H1 (cell line): ENCODE results near the gene WDR6. TPM values are rescaled to one million over a fixed set of nuclear protein-coding genes. Genes with fewer than 3 reads are reported as not detected.

ENCODE experiments used
- CTCF ChIA-PET: fragments of 300-600 bp; sonication (Branson Sonifier 250); formaldehyde crosslinking; loops from one replicate; lab custom pipeline; 2021; ENCODE audit not compliant: partially characterized antibody; lab: Charles Lee
- POLR2A ChIA-PET: fragments of 300-600 bp; sonication (Branson Sonifier 250); formaldehyde crosslinking; loops from one replicate; lab custom pipeline; 2021; ENCODE audit warnings: inconsistent platforms; ENCODE audit not compliant: partially characterized antibody; lab: Charles Lee
- DNase-seq, 2 experiments: peaks; one replicate each; pipeline versions ENCODE4 v3.0.0 to v3.0.0-alpha.2; 2010 to 2022; ENCODE audit warnings: low spot score in 2 of 2, low read depth in 1 of 2, mixed read lengths in 1 of 2
- FAIRE-seq: peaks from 2 replicates; lab custom pipeline; 2011; peaks lifted over from hg19 to GRCh38; lab: Jason Lieb, UNC
- H2AFZ ChIP-seq: 2 replicates; pipeline ENCODE4 v1.8.1; 2012; ENCODE audit warnings: low read length, inconsistent platforms
- H2AK5ac ChIP-seq: 2 replicates; pipeline ENCODE4 v1.6.1; 2013; ENCODE audit warnings: low read depth, low read length
- H2BK120ac ChIP-seq: replicated peaks from 2 replicates; pipeline ENCODE3; 2013; ENCODE audit warnings: low read depth, low read length, inconsistent platforms
- H2BK12ac ChIP-seq: 2 replicates; pipeline ENCODE4 v1.6.1; 2013; ENCODE audit warnings: low read depth, low read length
- H2BK15ac ChIP-seq: 2 replicates; pipeline ENCODE4 v1.6.1; 2013; ENCODE audit warnings: low read length
- H2BK20ac ChIP-seq: 2 replicates; pipeline ENCODE4 v1.6.1; 2013; ENCODE audit warnings: low read length
- H2BK5ac ChIP-seq: 2 replicates; pipeline ENCODE4 v1.6.1; 2013; ENCODE audit warnings: low read depth, low read length
- H3K14ac ChIP-seq: 2 replicates; pipeline ENCODE4 v1.6.1; 2013; ENCODE audit warnings: inconsistent platforms; ENCODE audit not compliant: insufficient read length
- H3K18ac ChIP-seq: 2 replicates; pipeline ENCODE4 v1.6.1; 2013; ENCODE audit warnings: low read length; ENCODE audit errors: extremely low read depth
- H3K23ac ChIP-seq: 2 replicates; pipeline ENCODE4 v1.6.1; 2013; ENCODE audit warnings: inconsistent platforms; ENCODE audit not compliant: insufficient read length
- H3K23me2 ChIP-seq: 2 replicates; pipeline ENCODE4 v1.6.1; 2013; ENCODE audit warnings: low read depth, low read length
- H3K27ac ChIP-seq: 2 replicates; pipeline ENCODE4 v1.6.1; 2011; ENCODE audit warnings: low read depth, low read length, inconsistent platforms
- H3K27me3 ChIP-seq, 4 experiments: replicated peaks in 1 of 4; 1 replicate in 1 of 4; 2 replicates in 3 of 4; pipeline versions ENCODE4 v1.6.1 to v1.8.1; 2011 to 2013; ENCODE audit warnings: low read length in 3 of 4, mild to moderate bottlenecking in 3 of 4, inconsistent platforms in 2 of 4, mixed read lengths in 2 of 4, moderate library complexity in 1 of 4; ENCODE audit not compliant: control insufficient read depth in 3 of 4, insufficient read depth in 3 of 4; ENCODE audit errors: extremely low read depth in 1 of 4
- H3K36me3 ChIP-seq, 4 experiments: 2 replicates each; pipeline versions ENCODE4 v1.6.1 to v1.8.1; 2011 to 2013; ENCODE audit warnings: mild to moderate bottlenecking in 4 of 4, low read length in 3 of 4, moderate library complexity in 2 of 4, control low read depth in 1 of 4, inconsistent platforms in 1 of 4; ENCODE audit not compliant: insufficient read depth in 4 of 4, control insufficient read depth in 2 of 4
- H3K4ac ChIP-seq: replicated peaks from 2 replicates; pipeline ENCODE3; 2013; ENCODE audit warnings: low read length, low read depth, mixed read lengths, inconsistent platforms; ENCODE audit not compliant: insufficient read length
- H3K4me1 ChIP-seq, 4 experiments: replicated peaks in 1 of 4; 1 replicate in 1 of 4; 2 replicates in 3 of 4; pipeline versions ENCODE4 v1.6.1 to v1.8.1; 2011 to 2013; ENCODE audit warnings: low read length in 3 of 4, inconsistent platforms in 2 of 4, mixed read lengths in 1 of 4; ENCODE audit not compliant: insufficient read depth in 4 of 4, control insufficient read depth in 3 of 4
- H3K4me2 ChIP-seq, 2 experiments: 2 replicates each; pipeline versions ENCODE4 v1.6.1 to v1.8.1; 2011 to 2013; ENCODE audit warnings: low read depth in 2 of 2, low read length in 2 of 2, control low read depth in 1 of 2, inconsistent platforms in 1 of 2, mild to moderate bottlenecking in 1 of 2; ENCODE audit not compliant: insufficient read depth in 1 of 2
- H3K4me3 ChIP-seq, 4 experiments: fragments of 200-600, 300-600 bp in 1 of 4; sonication (generic), shearing (Covaris generic), sonication (Bioruptor Twin) in 1 of 4; 2 replicates each; pipeline versions ENCODE4 v1.5.1 to v1.8.1; 2011 to 2016; ENCODE audit warnings: low read length in 4 of 4, low read depth in 3 of 4, control low read depth in 2 of 4, inconsistent platforms in 2 of 4, mild to moderate bottlenecking in 2 of 4, mixed read lengths in 1 of 4, moderate library complexity in 1 of 4; ENCODE audit not compliant: insufficient read depth in 2 of 4; ENCODE audit errors: extremely low read depth in 1 of 4
- H3K56ac ChIP-seq: replicated peaks from 2 replicates; pipeline ENCODE3; 2013; ENCODE audit warnings: low read depth, mild to moderate bottlenecking, mixed read lengths, low read length, inconsistent platforms; ENCODE audit not compliant: insufficient read length
- H3K79me1 ChIP-seq: 2 replicates; pipeline ENCODE4 v1.6.1; 2013; ENCODE audit warnings: low read depth, low read length, control low read depth
- H3K79me2 ChIP-seq, 2 experiments: 2 replicates each; pipeline versions ENCODE4 v1.6.1 to v1.8.1; 2012 to 2013; ENCODE audit warnings: low read length in 2 of 2, mild to moderate bottlenecking in 2 of 2, inconsistent platforms in 1 of 2; ENCODE audit not compliant: insufficient read depth in 2 of 2, control insufficient read depth in 1 of 2
- H3K9ac ChIP-seq, 4 experiments: replicated peaks in 1 of 4; 1 replicate in 1 of 4; 2 replicates in 3 of 4; pipeline versions ENCODE4 v1.6.1 to v1.8.1; 2011 to 2013; ENCODE audit warnings: low read depth in 3 of 4, low read length in 3 of 4, control low read depth in 2 of 4, mild to moderate bottlenecking in 2 of 4, moderate library complexity in 2 of 4, inconsistent platforms in 1 of 4; ENCODE audit errors: extremely low read depth in 1 of 4
- H3K9me3 ChIP-seq, 2 experiments: 2 replicates each; pipeline versions ENCODE4 v1.6.1 to v1.8.1; 2012 to 2013; ENCODE audit warnings: mild to moderate bottlenecking in 2 of 2, moderate library complexity in 2 of 2, control low read depth in 1 of 2, inconsistent platforms in 1 of 2, low read depth in 1 of 2, low read length in 1 of 2, mixed read lengths in 1 of 2; ENCODE audit not compliant: insufficient read depth in 2 of 2
- H4K20me1 ChIP-seq, 2 experiments: replicated peaks in 1 of 2; 2 replicates each; pipeline versions ENCODE3 to v1.8.1; 2011 to 2013; ENCODE audit warnings: inconsistent platforms in 2 of 2, low read length in 2 of 2, mild to moderate bottlenecking in 1 of 2; ENCODE audit not compliant: insufficient read depth in 2 of 2, control insufficient read depth in 1 of 2
- H4K5ac ChIP-seq: 2 replicates; pipeline ENCODE4 v1.6.1; 2013; ENCODE audit warnings: low read length, low read depth, mixed read lengths, inconsistent platforms; ENCODE audit not compliant: insufficient read length
- H4K8ac ChIP-seq: 2 replicates; pipeline ENCODE4 v1.8.0; 2013; ENCODE audit warnings: mild to moderate bottlenecking, moderate library complexity, low read length, inconsistent platforms; ENCODE audit not compliant: insufficient read depth; ENCODE audit errors: extremely low read depth
- H4K91ac ChIP-seq: replicated peaks from 2 replicates; pipeline ENCODE3; 2013; ENCODE audit warnings: low read length, mixed read lengths, inconsistent platforms; ENCODE audit not compliant: insufficient read length
- ASH2L ChIP-seq: fragments of 200-600, 300-600 bp; sonication (generic); IDR thresholded peaks from one replicate; pipeline ENCODE4 v1.7.1; 2017; ENCODE audit warnings: low read length
- BACH1 ChIP-seq: IDR thresholded peaks from 2 replicates; pipeline ENCODE4 v1.6.1; 2012; ENCODE audit warnings: low read length, improper control_type of control experiment
- CREB1 ChIP-seq: IDR thresholded peaks from 2 replicates; pipeline ENCODE4 v1.6.1; 2012; ENCODE audit warnings: inconsistent platforms
- EGR1 ChIP-seq: IDR thresholded peaks from 2 replicates; pipeline ENCODE4 v1.6.1; 2011; ENCODE audit warnings: low read depth, low read length, borderline replicate concordance
- JUN ChIP-seq: IDR thresholded peaks from 2 replicates; pipeline ENCODE4 v1.6.1; 2011; ENCODE audit warnings: low read depth, mild to moderate bottlenecking, improper control_type of control experiment, low read length
- KDM5A ChIP-seq: fragments of 200-600 bp; IDR thresholded peaks from 2 replicates; pipeline ENCODE4 v1.7.1; 2012; ENCODE audit warnings: mild to moderate bottlenecking, low read length, inconsistent platforms, mixed read lengths
- NRF1 ChIP-seq: IDR thresholded peaks from 2 replicates; pipeline ENCODE4 v1.6.1; 2011; ENCODE audit warnings: mild to moderate bottlenecking, low read depth, low read length, improper control_type of control experiment
- POLR2A ChIP-seq, 2 experiments: IDR thresholded peaks; 1 replicate in 1 of 2; 2 replicates in 1 of 2; pipeline ENCODE4 v1.6.1; 2011; ENCODE audit warnings: low read depth in 2 of 2, low read length in 2 of 2, mild to moderate bottlenecking in 2 of 2; ENCODE audit errors: control extremely low read depth in 1 of 2
- POU5F1 ChIP-seq: IDR thresholded peaks from 2 replicates; pipeline ENCODE4 v1.6.1; 2011; ENCODE audit warnings: low read depth, mild to moderate bottlenecking, low read length, moderate library complexity
- RXRA ChIP-seq: IDR thresholded peaks from 2 replicates; pipeline ENCODE4 v1.6.1; 2011; ENCODE audit warnings: low read depth, mild to moderate bottlenecking, low read length, moderate library complexity; ENCODE audit not compliant: insufficient read depth
- WGBS, 2 experiments: shearing (Covaris generic) in 1 of 2; methylation state at CpG; one replicate each; pipeline versions ENCODE4 v1.1.6 to v1.1.7; 2013 to 2015; ENCODE audit warnings: low lambda C conversion rate in 2 of 2, mixed read lengths in 2 of 2, inconsistent platforms in 1 of 2, low coverage in 1 of 2, missing lambda C conversion rate in 1 of 2; ENCODE audit not compliant: insufficient replicate concordance in 2 of 2, insufficient coverage in 1 of 2, insufficient read length in 1 of 2; ENCODE audit errors: extremely low coverage in 1 of 2, missing lambda C conversion rate in 1 of 2; 5-methylcytosine and 5-hydroxymethylcytosine counted together
- polyA plus RNA-seq, 7 experiments: library from polyadenylated mRNA; depleted of rRNA in 3 of 7; stranded (reverse) in 5 of 7; unstranded in 2 of 7; fragments of >200 nt in 5 of 7; fragments of 200-250 nt in 2 of 7; gene quantifications; 1 replicate in 5 of 7; 2 replicates in 1 of 7; 4 replicates in 1 of 7; pipeline versions ENCODE4 v1.2.1 to v1.2.3, GENCODE V29; 2011 to 2013; ENCODE audit warnings: missing spikeins in 2 of 7, mixed read lengths in 2 of 7
- total RNA-seq: library from RNA; stranded (reverse); fragmentation: NEBNext Ultra II Directional; extraction: Animal tissue kit (Norgen Biotek cat#: 25700); gene quantifications from 2 replicates; pipeline ENCODE4 v1.2.1, GENCODE V29; 2021

The WDR6 gene
- total and polyA plus RNA-seq, 2 of the 8 experiments (the other 6 are each of a cell fraction or from before 2014, with no cell fraction given): 180 to 257 TPM

DNA sequence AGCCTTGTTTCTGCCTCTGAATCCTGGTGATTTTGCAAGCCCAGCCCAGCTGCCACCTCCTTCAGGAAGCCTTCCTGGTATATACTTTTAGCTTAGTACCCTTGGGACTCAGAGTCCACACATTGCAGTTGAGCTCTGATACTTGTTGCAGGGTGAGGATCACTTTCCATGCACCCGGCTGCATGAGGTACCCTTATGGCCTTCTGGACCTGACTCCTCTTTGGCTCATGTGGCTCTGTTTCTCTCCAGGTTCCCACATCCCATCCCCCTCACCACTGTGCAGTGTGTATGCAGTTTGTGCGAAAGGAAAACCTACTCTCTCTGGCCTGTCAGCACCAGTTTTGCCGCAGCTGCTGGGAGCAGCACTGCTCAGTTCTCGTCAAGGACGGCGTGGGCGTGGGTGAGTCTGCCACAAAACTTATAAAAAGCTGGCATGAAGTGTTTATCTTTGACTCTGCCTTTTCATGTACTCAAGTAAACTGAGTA lies 40.3 kb upstream of the WDR6 start:
- Histone ChIP-seq H2AK5ac (no peak overlapping the region), H4K20me1 (no peaks in the 10 kb centered on the region), H4K91ac (no peak overlapping the region), H3K9me3 (no peaks in the 10 kb centered on the region), H3K27ac (no peak overlapping the region), H3K27me3 (no peaks in the 10 kb centered on the region), H3K9ac (no peak overlapping the region), H3K4me2 (no peak overlapping the region), H2BK15ac (no peak overlapping the region), H3K36me3 (peaks cover 6 to 57% (median 34%) of the 10 kb centered on the region in 4 experiments; a peak in 7 of 8 replicates), H3K4ac (no peak overlapping the region), H3K79me2 (no peaks in the 10 kb centered on the region), H3K4me3 (no peak overlapping the region), H2BK5ac (no peak overlapping the region), H3K14ac (no peak overlapping the region), H4K5ac (no peak overlapping the region), H2BK120ac (no peak overlapping the region), H4K8ac (no peak overlapping the region), H3K79me1 (no peaks in the 10 kb centered on the region), H3K4me1 (peaks cover 3 to 8% (median 5%) of the 10 kb centered on the region in 4 experiments; a peak in 6 of 7 replicates), H2BK12ac (no peak overlapping the region), H3K23me2 (no peaks in the 10 kb centered on the region), H3K23ac (no peak overlapping the region), H2BK20ac (no peak overlapping the region), H2AFZ (no peak overlapping the region), H3K56ac (no peak overlapping the region), H3K18ac (no peak overlapping the region)
- POLR2A ChIA-PET: no interaction called here
- TF ChIP-seq NRF1 (no peak), RXRA (no peak), BACH1 (no peak), EGR1 (no peak), POLR2A (IDR thresholded peaks at IDR 0.05; ENCODE audit: control extremely low read depth in 1 of 2, low read depth in 2 of 2, low read length in 2 of 2) (no peak), CREB1 (no peak), JUN (no peak), ASH2L (no peak), KDM5A (no peak), POU5F1 (no peak)
- FAIRE-seq (no peak), DNase-seq (no peak)
- WGBS, 2 experiments: 91% methylated on average over 7 of the region's 7 CpGs; no CpG with 5 or more reads in 1 of the 2 experiments
- CTCF ChIA-PET: no interaction called here
